Muscle layer of colon (tissue), 2 donors: ENCODE data around the gene MAP2K3.

Experiments used
- H3K27ac ChIP-seq: one replicate; pipeline ENCODE4 v1.7.0; 2013; ENCODE audit warnings: low read depth, mild to moderate bottlenecking, low read length, moderate library complexity
- H3K27me3 ChIP-seq, 2 donors: one replicate each; pipeline ENCODE4 v1.7.0; 2013; ENCODE audit warnings: low read length in 2 of 2, mild to moderate bottlenecking in 2 of 2; ENCODE audit not compliant: insufficient read depth in 2 of 2, control insufficient read depth in 1 of 2
- H3K36me3 ChIP-seq: one replicate; pipeline ENCODE4 v1.7.0; 2013; ENCODE audit warnings: mild to moderate bottlenecking, low read length; ENCODE audit not compliant: insufficient read depth
- H3K4me1 ChIP-seq: one replicate; pipeline ENCODE4 v1.7.0; 2013; ENCODE audit warnings: mild to moderate bottlenecking, low read length; ENCODE audit not compliant: insufficient read depth
- H3K4me3 ChIP-seq, 2 donors: one replicate each; pipeline ENCODE4 v1.7.0; 2013; ENCODE audit warnings: low read length in 2 of 2, low read depth in 1 of 2, mild to moderate bottlenecking in 1 of 2, moderate library complexity in 1 of 2
- H3K9ac ChIP-seq: one replicate; pipeline ENCODE4 v1.7.0; 2013; ENCODE audit warnings: low read length
- H3K9me3 ChIP-seq: one replicate; pipeline ENCODE4 v1.7.0; 2013; ENCODE audit warnings: mild to moderate bottlenecking, low read length
- donor health status: abdominal sarcoma.
- donor health status: Adenocarcinoma of cecum.

MAP2K3 gene

GRCh38 chr17:21286909-21287702, 2.6 kb downstream of the MAP2K3 start:
- no peaks in the 10 kb centered on the region for H3K27me3 ChIP-seq
- H3K36me3 ChIP-seq, result no peaks in the 10 kb centered on the region
- peak overlapping the region; percentile 18 to 70 for H3K4me3 ChIP-seq
- peak overlapping the region; percentile 94 for H3K27ac ChIP-seq
- H3K9me3 ChIP-seq, result no peaks in the 10 kb centered on the region
- peaks cover 62% of the 10 kb centered on the region for H3K4me1 ChIP-seq
- H3K9ac ChIP-seq, result peak overlapping the region; percentile 62

- no peaks in the 10 kb centered on the region for H3K27me3 ChIP-seq
- H3K27ac ChIP-seq, result peak overlapping the region; percentile 94
- H3K36me3 ChIP-seq, result no peaks in the 10 kb centered on the region
- H3K9ac ChIP-seq, result peak overlapping the region; percentile 62
- H3K9me3 ChIP-seq, result no peaks in the 10 kb centered on the region
- peak overlapping the region; percentile 22 to 70 for H3K4me3 ChIP-seq
- H3K4me1 ChIP-seq, result peaks cover 55% of the 10 kb centered on the region
Observed at GRCh38 chr17:21287703-21288449, 3.4 kb downstream of the MAP2K3 start.

DNA sequence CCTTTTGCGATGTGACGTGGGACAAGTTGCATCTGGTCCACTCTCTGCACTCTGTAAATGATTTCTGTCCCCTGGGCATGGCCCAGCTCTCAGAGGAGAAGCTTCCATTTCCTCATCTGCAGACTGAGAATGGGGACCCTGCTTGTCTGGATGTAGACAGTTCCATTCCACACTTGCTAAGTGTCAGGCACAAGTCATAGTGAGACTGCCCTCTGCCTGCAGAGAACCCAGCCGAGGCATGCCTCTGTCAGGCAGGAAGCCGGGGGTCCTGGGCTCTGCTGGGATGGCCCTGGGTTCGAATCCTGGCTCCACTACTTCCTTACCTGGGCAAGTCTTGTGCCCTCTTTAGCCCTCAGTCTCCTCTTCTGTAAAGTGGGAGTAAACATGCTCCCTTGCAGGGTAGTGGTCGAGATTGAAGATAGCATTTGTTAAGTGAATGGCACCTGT, 4.1 kb downstream of the MAP2K3 start:
- Histone ChIP-seq H3K4me3 (peak overlapping the region; percentile 22 to 70), H3K27ac (peak overlapping the region; percentile 94), H3K27me3 (no peaks in the 10 kb centered on the region), H3K4me1 (peaks cover 52% of the 10 kb centered on the region), H3K36me3 (no peaks in the 10 kb centered on the region), H3K9ac (peak overlapping the region; percentile 47), H3K9me3 (no peaks in the 10 kb centered on the region)

- peak overlapping the region; percentile 63 for H3K27ac ChIP-seq
- no peaks in the 10 kb centered on the region for H3K9me3 ChIP-seq
- no peak overlapping the region for H3K4me3 ChIP-seq
- no peaks in the 10 kb centered on the region for H3K27me3 ChIP-seq
- H3K36me3 ChIP-seq, result no peaks in the 10 kb centered on the region
- H3K9ac ChIP-seq, result no peak overlapping the region
- peaks cover 53% of the 10 kb centered on the region for H3K4me1 ChIP-seq
Observed at GRCh38 chr17:21289175-21289901, 4.8 kb downstream of the MAP2K3 start.

- no peaks in the 10 kb centered on the region for H3K27me3 ChIP-seq
- H3K9me3 ChIP-seq, result no peaks in the 10 kb centered on the region
- H3K4me3 ChIP-seq, result no peak overlapping the region
- H3K9ac ChIP-seq, result no peak overlapping the region
- H3K4me1 ChIP-seq, result peaks cover 60% of the 10 kb centered on the region
- H3K27ac ChIP-seq, result peak overlapping the region; percentile 63
- H3K36me3 ChIP-seq, result no peaks in the 10 kb centered on the region
Observed at GRCh38 chr17:21289902-21290571, 5.5 kb downstream of the MAP2K3 start.

- no peak overlapping the region for H3K9ac ChIP-seq
- peaks cover 64% of the 10 kb centered on the region for H3K4me1 ChIP-seq
- no peaks in the 10 kb centered on the region for H3K36me3 ChIP-seq
- no peaks in the 10 kb centered on the region for H3K9me3 ChIP-seq
- no peak overlapping the region for H3K27ac ChIP-seq
- H3K4me3 ChIP-seq, result no peak overlapping the region
- H3K27me3 ChIP-seq, result no peaks in the 10 kb centered on the region
Observed at GRCh38 chr17:21291357-21291756, 6.8 kb downstream of the MAP2K3 start.

DNA sequence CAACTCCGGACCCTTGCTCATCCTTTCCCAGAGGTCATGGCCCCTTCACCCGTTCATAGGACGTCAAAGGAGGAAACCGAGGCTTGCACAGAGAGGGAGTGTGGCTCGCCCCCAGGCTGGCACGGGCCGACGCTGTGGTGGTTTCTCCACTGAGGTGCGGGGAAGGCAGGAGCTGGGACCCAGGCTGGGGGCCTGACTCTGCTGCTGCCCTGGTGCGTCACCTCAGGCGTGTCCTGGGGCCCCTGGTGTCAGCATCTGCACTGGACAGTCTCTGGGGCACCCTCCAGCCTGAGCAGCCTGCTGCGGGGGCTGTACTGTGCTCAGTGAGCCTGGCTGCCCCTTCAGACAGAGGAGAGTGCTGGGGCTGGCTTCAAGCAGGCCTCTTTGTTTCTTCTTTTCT, 7.4 kb downstream of the MAP2K3 start:
- Histone ChIP-seq H3K27me3 (no peaks in the 10 kb centered on the region), H3K27ac (no peak overlapping the region), H3K36me3 (no peaks in the 10 kb centered on the region), H3K9ac (no peak overlapping the region), H3K4me3 (no peak overlapping the region), H3K4me1 (peaks cover 64% of the 10 kb centered on the region), H3K9me3 (no peaks in the 10 kb centered on the region)

DNA sequence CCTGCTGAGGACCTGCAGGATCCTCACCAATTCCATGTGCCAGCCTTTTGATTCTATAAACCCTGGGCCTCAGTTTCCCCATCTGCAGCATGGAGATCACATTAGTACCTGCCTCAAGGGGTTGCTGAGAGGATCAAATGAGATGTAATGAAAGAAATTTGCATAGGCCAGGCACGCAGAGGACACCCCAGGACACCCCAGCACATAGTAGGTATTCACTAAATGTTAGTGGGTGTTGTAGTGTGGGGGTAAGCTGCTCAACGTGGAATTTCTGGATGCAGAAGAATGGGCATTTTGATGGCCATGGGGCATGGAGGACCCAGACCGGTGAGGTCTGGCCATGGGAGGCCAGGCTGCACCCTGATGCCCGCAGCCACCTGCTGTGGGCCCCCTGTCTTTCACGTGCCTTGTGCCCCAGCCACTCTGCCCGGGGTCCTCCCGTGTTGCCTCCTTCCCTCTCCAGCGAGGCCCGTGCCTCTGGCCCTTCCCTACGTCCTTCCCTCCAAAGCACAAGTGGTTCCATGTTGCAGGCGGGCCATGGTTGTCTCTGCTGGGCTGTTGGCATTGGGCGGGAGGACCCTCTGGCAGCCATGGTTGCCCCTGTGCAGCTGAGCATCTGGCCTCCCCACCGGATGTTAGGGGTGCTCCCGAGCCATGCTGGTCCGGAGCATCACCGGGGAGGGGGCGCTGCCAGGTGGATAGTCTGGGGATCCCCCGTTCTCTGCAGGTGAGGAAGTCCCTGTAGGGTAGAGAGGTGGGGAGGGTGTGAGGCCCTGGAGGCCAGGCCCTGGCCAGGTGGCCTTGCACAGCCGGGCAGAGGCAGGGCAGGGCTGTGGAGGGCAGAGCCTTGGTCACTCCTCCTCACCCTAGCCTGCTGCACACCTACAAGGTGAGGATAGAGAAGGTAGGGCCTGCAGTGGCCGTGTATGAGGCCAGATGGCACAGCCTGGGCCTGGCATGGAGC, 8.6 kb downstream of the MAP2K3 start:
- H3K36me3 ChIP-seq, result no peaks in the 10 kb centered on the region
- peaks cover 55% of the 10 kb centered on the region for H3K4me1 ChIP-seq

DNA sequence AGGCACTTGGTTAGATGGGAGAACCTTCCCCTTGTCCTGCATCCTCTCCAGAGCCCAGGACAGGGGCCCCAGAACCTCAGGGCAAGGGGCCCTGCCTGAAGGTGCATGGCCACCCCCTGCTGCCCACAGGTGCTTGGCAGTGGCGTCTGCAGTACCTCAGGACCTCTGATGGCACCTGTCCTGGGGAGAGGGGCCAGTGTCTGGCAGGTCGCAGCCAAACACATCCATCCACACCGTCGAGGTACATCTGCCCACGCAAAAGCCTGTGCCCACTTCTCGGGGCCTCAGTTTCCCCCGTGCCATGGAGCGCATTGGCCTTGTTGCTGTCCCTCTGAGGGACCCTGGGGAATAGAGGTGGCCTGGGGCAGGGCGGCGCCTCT, 9.3 kb downstream of the MAP2K3 start:
- H3K9ac ChIP-seq, result no peak overlapping the region
- H3K36me3 ChIP-seq, result peaks cover under 1% of the 10 kb centered on the region
- H3K4me1 ChIP-seq, result peaks cover 49% of the 10 kb centered on the region
- no peaks in the 10 kb centered on the region for H3K27me3 ChIP-seq
- H3K27ac ChIP-seq, result no peak overlapping the region
- no peak overlapping the region for H3K4me3 ChIP-seq
- H3K9me3 ChIP-seq, result no peaks in the 10 kb centered on the region

More for the DNA sequence above, 8.6 kb downstream of the MAP2K3 start:
- Histone ChIP-seq H3K9me3 (no peaks in the 10 kb centered on the region), H3K27ac (no peak overlapping the region), H3K4me3 (no peak overlapping the region), H3K9ac (no peak overlapping the region), H3K27me3 (no peaks in the 10 kb centered on the region)

GRCh38 chr17:21294321-21295035, 10.0 kb downstream of the MAP2K3 start:
- peak overlapping the region; percentile 17 for H3K9ac ChIP-seq
- no peaks in the 10 kb centered on the region for H3K9me3 ChIP-seq
- no peak overlapping the region for H3K4me3 ChIP-seq
- peaks cover 7% of the 10 kb centered on the region for H3K36me3 ChIP-seq
- peaks cover 42% of the 10 kb centered on the region for H3K4me1 ChIP-seq
- no peaks in the 10 kb centered on the region for H3K27me3 ChIP-seq
- no peak overlapping the region for H3K27ac ChIP-seq
